SU-DHL-6 (cell line): ENCODE measurements around the gene NME3.

Experiments
- H2AFZ ChIP-seq: fragments of 200-600 bp; sonication (generic); 2 replicates; pipeline ENCODE4 v1.6.1; 2014; ENCODE audit warnings: low read depth, mild to moderate bottlenecking, moderate library complexity, mixed read lengths, antibody characterized with exemption, low read length; ENCODE audit not compliant: severe bottlenecking
- H3F3A ChIP-seq: fragments of 200-600 bp; shearing (Covaris generic); 2 replicates; pipeline ENCODE4 v1.6.0; 2016; ENCODE audit warnings: antibody characterized with exemption, mild to moderate bottlenecking; ENCODE audit not compliant: insufficient read depth
- H3K27ac ChIP-seq: fragments of 200-600 bp; sonication (generic); 2 replicates; pipeline ENCODE4 v1.5.1; 2016; ENCODE audit warnings: low read depth, mild to moderate bottlenecking, low read length, moderate library complexity, mixed read lengths
- H3K27me3 ChIP-seq: fragments of 200-600 bp; sonication (generic), shearing (Covaris generic); 2 replicates; pipeline ENCODE4 v1.6.0; 2014; ENCODE audit warnings: mild to moderate bottlenecking, low read length
- H3K36me3 ChIP-seq: fragments of 200-600 bp; sonication (generic); 2 replicates; pipeline ENCODE4 v1.6.1; 2014; ENCODE audit warnings: mild to moderate bottlenecking, low read length, mixed read lengths
- H3K4me2 ChIP-seq: fragments of 300-600, 200-600 bp; shearing (Covaris generic), sonication (generic); 2 replicates; pipeline ENCODE4 v1.6.0; 2014; ENCODE audit warnings: low read length, low read depth, mild to moderate bottlenecking; ENCODE audit not compliant: poor library complexity, severe bottlenecking
- H3K4me3 ChIP-seq: fragments of 200-600 bp; sonication (generic); 2 replicates; pipeline ENCODE4 v1.5.1; 2014; ENCODE audit warnings: antibody characterized with exemption, low read length, mild to moderate bottlenecking, mixed read lengths; ENCODE audit not compliant: insufficient read depth, poor library complexity, severe bottlenecking
- H3K79me2 ChIP-seq: fragments of 200-600 bp; sonication (generic); 2 replicates; pipeline ENCODE4 v1.6.1; 2014; ENCODE audit warnings: mild to moderate bottlenecking, low read length, moderate library complexity; ENCODE audit not compliant: insufficient read depth
- H3K9ac ChIP-seq: fragments of 200-600 bp; sonication (generic); 2 replicates; pipeline ENCODE4 v1.7.0; 2014; ENCODE audit warnings: mild to moderate bottlenecking, low read length
- H3K9me2 ChIP-seq: fragments of 200-600 bp; sonication (generic); replicated peaks from 2 replicates; pipeline ENCODE4 v1.6.1; 2014; ENCODE audit warnings: low read length; ENCODE audit not compliant: insufficient read depth
- H3K9me3 ChIP-seq: fragments of 200-600 bp; sonication (generic); 2 replicates; pipeline ENCODE4 v1.6.1; 2014; ENCODE audit warnings: low read length, mixed read lengths; ENCODE audit not compliant: insufficient read depth
- H4K20me1 ChIP-seq: fragments of 200-600 bp; sonication (generic); 2 replicates; pipeline ENCODE4 v1.6.1; 2014; ENCODE audit warnings: low read depth, mild to moderate bottlenecking, antibody characterized with exemption, low read length, moderate library complexity, mixed read lengths
- EZH2phosphoT487 ChIP-seq: fragments of 200-600 bp; sonication (generic), shearing (Covaris generic); conservative IDR thresholded peaks from 2 replicates; pipeline ENCODE4 v1.6.1; 2018; ENCODE audit warnings: mild to moderate bottlenecking, antibody characterized with exemption, low read length, moderate library complexity, mixed read lengths
- TF ChIP-seq, protein P1 (sequence below): fragments of 200-600 bp; sonication (generic); IDR thresholded peaks from one replicate; pipeline ENCODE4 v1.5.1; 2017; ENCODE audit warnings: antibody characterized with exemption, mild to moderate bottlenecking, low read length, moderate library complexity; ENCODE audit not compliant: insufficient read depth, poor library complexity, severe bottlenecking

The NME3 gene

DNA sequence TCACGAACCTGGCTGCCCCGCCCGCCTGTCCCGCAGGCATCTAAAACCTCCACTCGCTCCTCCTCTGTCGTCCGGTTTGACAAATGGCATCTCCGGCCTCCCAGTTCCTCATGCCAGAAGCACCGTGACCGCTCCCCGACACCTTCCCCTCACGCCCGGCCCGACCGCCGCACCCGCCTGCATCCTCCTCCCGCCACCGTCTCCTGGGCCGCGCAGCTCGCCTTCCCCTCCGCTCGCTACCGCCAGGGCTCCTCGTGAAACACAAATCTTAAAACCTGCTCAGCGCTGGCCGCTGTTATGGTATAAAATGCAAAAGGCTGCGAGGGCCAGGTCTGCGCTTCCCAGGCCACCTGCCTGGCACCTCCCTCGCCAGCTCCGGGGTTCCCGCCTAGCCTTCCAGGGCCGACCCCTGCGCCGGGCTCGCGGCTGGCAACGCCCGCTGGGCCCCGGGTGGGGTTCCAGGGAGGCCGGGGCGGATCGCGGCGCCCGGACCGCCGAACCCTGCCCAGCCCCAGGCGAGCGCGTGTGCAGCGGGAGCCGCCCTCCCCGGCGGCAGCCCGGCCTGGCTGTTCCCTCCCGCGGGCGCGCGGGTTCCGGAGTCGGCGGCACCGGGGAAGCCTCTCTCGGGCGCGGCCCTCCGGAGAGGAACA lies 10.5 kb upstream of the NME3 start:
- peak overlapping the region; percentile 63 for H3K4me2 ChIP-seq
- H3K36me3 ChIP-seq: no peaks in the 10 kb centered on the region
- TF ChIP-seq, protein P1, sequence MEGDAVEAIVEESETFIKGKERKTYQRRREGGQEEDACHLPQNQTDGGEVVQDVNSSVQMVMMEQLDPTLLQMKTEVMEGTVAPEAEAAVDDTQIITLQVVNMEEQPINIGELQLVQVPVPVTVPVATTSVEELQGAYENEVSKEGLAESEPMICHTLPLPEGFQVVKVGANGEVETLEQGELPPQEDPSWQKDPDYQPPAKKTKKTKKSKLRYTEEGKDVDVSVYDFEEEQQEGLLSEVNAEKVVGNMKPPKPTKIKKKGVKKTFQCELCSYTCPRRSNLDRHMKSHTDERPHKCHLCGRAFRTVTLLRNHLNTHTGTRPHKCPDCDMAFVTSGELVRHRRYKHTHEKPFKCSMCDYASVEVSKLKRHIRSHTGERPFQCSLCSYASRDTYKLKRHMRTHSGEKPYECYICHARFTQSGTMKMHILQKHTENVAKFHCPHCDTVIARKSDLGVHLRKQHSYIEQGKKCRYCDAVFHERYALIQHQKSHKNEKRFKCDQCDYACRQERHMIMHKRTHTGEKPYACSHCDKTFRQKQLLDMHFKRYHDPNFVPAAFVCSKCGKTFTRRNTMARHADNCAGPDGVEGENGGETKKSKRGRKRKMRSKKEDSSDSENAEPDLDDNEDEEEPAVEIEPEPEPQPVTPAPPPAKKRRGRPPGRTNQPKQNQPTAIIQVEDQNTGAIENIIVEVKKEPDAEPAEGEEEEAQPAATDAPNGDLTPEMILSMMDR: no peak
- TF ChIP-seq EZH2phosphoT487: no peak
- H3F3A ChIP-seq: no peaks in the 10 kb centered on the region
- H3K27me3 ChIP-seq: no peaks in the 10 kb centered on the region
- H3K27ac ChIP-seq: no peak overlapping the region
- H3K79me2 ChIP-seq: peaks cover 32% of the 10 kb centered on the region
- H3K9ac ChIP-seq: peak overlapping the region; percentile 70
- H2AFZ ChIP-seq: no peak overlapping the region
- no peaks in the 10 kb centered on the region for H4K20me1 ChIP-seq
- H3K4me3 ChIP-seq: peak overlapping the region; percentile 65
- no peaks in the 10 kb centered on the region for H3K9me2 ChIP-seq
- H3K9me3 ChIP-seq: no peaks in the 10 kb centered on the region

DNA sequence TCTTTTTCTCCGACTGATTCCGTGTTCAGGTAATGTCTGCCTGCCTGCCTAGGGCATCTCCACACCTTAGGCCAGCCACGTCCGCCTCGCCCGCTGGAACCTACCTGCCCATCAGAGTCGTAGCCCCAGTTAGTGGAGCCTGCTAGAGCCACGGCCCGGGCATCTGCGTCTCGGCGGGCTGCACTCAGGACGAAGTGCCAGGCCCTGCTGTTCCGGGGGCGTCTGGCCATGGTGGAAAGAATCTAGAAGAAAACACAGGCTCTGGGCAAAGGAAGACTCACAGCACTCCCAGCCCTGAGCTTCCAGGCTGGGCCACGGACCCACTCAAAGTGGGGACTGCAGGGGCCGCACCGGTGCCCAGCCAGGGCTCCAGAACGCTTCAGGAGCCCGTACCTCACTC lies 9.9 kb upstream of the NME3 start:
- H2AFZ ChIP-seq: no peak overlapping the region
- no peaks in the 10 kb centered on the region for H3K36me3 ChIP-seq
- H3K9me3 ChIP-seq: no peaks in the 10 kb centered on the region
- H3K27ac ChIP-seq: no peak overlapping the region
- H3K27me3 ChIP-seq: no peaks in the 10 kb centered on the region
- no peaks in the 10 kb centered on the region for H3K9me2 ChIP-seq
- H4K20me1 ChIP-seq: no peaks in the 10 kb centered on the region
- no peaks in the 10 kb centered on the region for H3F3A ChIP-seq
- peak overlapping the region; percentile 70 for H3K9ac ChIP-seq
- TF ChIP-seq, protein P1: no peak
- no peak for TF ChIP-seq EZH2phosphoT487
- H3K79me2 ChIP-seq: peaks cover 26% of the 10 kb centered on the region
- peak overlapping the region; percentile 65 for H3K4me3 ChIP-seq
- H3K4me2 ChIP-seq: peak overlapping the region; percentile 63

DNA sequence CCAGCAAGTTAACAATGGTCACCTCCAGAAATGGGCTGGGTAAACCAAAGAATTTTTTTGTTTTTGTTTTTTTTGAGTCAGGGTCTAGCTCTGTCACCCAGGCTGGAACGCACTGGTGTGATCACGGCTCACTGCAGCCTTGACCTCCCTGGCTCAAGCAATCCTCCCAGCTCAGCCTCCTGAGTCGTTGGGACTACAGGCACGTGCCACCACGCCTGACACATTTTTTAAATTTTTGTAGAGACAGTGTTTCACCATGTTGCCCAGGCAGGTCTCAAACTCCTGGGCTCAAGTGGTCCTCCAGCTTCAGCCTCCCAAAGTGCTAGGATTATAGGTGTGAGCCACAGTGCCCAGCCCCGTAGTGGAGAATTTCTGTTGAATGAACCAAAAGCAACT lies 9.3 kb upstream of the NME3 start:
- no peaks in the 10 kb centered on the region for H3K36me3 ChIP-seq
- no peaks in the 10 kb centered on the region for H4K20me1 ChIP-seq
- no peaks in the 10 kb centered on the region for H3F3A ChIP-seq
- no peak overlapping the region for H3K4me3 ChIP-seq
- H3K9me2 ChIP-seq: no peaks in the 10 kb centered on the region
- no peak for TF ChIP-seq EZH2phosphoT487
- TF ChIP-seq, protein P1: no peak
- no peak overlapping the region for H3K4me2 ChIP-seq
- no peak overlapping the region for H3K27ac ChIP-seq
- peaks cover 24% of the 10 kb centered on the region for H3K79me2 ChIP-seq
- H3K9ac ChIP-seq: no peak overlapping the region
- H3K9me3 ChIP-seq: no peaks in the 10 kb centered on the region
- no peak overlapping the region for H2AFZ ChIP-seq
- H3K27me3 ChIP-seq: no peaks in the 10 kb centered on the region
